GM23248 (cell line): ENCODE data around the gene MAPK8IP3.

Experiments used
- EZH2 ChIP-seq: fragments of 200-600 bp; sonication (generic); IDR thresholded peaks from 2 replicates; pipeline ENCODE4 v1.6.1; 2018; ENCODE audit warnings: antibody characterized with exemption, mild to moderate bottlenecking; ENCODE audit not compliant: insufficient read depth, poor library complexity, severe bottlenecking
- EZH2phosphoT487 ChIP-seq: fragments of 200-600 bp; sonication (generic); IDR thresholded peaks from 2 replicates; pipeline ENCODE4 v1.6.1; 2018; ENCODE audit warnings: antibody characterized with exemption, moderate library complexity, mild to moderate bottlenecking, low read depth; ENCODE audit not compliant: insufficient read depth

GRCh38 chr16:1776991-1777374, 71.0 kb downstream of the MAPK8IP3 start:
- no peak for TF ChIP-seq EZH2
- TF ChIP-seq EZH2phosphoT487, result no peak
